Frontal cortex (tissue), 4 donors: Measurements from ENCODE around the gene OR51F1. TPM values are rescaled to one million over a fixed set of nuclear protein-coding genes. Genes with fewer than 3 reads are reported as not detected.
"Not testable (repeated sequence)": the region's sequence is repeated elsewhere in the genome, so short reads cannot be mapped to it uniquely, and the experiment has no call there.

ENCODE experiments used
- DNase-seq, 2 donors: peaks; one replicate each; pipeline ENCODE4 v3.0.0; 2012; ENCODE audit warnings: low spot score in 2 of 2
- FAIRE-seq: peaks from 2 replicates; lab custom pipeline; 2012; peaks lifted over from hg19 to GRCh38; lab: Jason Lieb, UNC
- total RNA-seq: library from RNA; depleted of rRNA; stranded (reverse); fragments of >200 nt; gene quantifications from one replicate; pipeline ENCODE4 v1.2.3, GENCODE V29; 2014
- donor health status: control.
- donor health status: control.
- donor health status: control.

Gene OR51F1, protein sequence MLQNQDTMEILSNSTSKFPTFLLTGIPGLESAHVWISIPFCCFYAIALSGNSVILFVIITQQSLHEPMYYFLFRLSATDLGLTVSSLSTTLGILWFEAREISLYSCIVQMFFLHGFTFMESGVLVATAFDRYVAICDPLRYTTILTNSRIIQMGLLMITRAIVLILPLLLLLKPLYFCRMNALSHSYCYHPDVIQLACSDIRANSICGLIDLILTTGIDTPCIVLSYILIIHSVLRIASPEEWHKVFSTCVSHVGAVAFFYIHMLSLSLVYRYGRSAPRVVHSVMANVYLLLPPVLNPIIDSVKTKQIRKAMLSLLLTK
- total RNA-seq, result not detected

DNA sequence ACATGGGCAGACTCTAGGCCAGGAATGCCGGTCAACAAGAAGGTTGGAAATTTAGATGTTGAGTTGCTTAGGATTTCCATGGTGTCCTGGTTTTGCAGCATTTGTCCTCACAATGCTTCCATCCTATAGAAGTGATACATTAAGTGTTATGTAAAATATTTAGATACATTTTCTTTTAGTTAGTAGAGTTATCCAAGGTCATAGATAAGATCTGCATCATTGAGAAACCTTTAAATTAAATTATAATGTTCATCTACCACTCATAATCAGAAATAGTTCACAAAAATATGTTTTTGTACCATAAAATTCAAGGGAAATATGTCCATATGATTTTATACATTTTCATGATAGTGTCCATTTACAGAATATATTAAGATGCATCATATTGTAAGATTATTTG lies at the start of gene OR51F1:
TSS of gene OR51F1 (minus strand) at position 101 of the 400 bp plus-strand sequence. CDS start at position 101, 0 bp downstream.
- DNase-seq, result no peak

GRCh38 chr11:4809246-4809645 lies 39.5 kb upstream of the OR51F1 start:
- FAIRE-seq, result no peak
- DNase-seq, result peak in 1 of 2 donors; percentile 1

More for the DNA sequence above, at the start of gene OR51F1:
- no peak for FAIRE-seq

DNA sequence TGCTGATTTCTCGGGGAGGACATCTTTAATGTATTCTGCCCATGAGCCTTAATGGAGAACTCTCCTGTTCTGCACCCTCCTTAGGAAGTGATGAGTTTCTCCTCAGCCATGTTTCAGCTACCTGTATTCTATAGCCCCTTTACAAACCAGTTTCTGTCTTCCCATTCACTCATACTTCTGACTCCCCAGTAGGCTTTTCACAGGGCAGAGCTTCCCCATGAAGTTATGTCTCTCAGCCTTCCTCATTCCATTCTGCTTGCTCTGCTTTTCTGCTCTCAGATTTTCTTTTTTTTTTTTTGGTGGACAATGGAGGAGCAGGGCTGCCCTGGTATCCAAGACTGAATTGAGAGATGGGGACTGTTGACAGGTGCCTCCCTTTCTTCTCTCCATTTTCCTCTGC lies 38.7 kb upstream of the OR51F1 start:
- FAIRE-seq (no peak), DNase-seq (no peak)

GRCh38 chr11:4804280-4804679 lies 34.5 kb upstream of the OR51F1 start, which contains the start of gene OR52R1:
OR52R1 (minus strand) TSS chr11:4804380; CDS start chr11:4804380, 0 bp downstream.
- DNase-seq, result no peak
- no peak for FAIRE-seq

- FAIRE-seq, DNase-seq: not testable (repeated sequence)
Observed at GRCh38 chr11:4801316-4801715, 31.6 kb upstream of the OR51F1 start.

DNA sequence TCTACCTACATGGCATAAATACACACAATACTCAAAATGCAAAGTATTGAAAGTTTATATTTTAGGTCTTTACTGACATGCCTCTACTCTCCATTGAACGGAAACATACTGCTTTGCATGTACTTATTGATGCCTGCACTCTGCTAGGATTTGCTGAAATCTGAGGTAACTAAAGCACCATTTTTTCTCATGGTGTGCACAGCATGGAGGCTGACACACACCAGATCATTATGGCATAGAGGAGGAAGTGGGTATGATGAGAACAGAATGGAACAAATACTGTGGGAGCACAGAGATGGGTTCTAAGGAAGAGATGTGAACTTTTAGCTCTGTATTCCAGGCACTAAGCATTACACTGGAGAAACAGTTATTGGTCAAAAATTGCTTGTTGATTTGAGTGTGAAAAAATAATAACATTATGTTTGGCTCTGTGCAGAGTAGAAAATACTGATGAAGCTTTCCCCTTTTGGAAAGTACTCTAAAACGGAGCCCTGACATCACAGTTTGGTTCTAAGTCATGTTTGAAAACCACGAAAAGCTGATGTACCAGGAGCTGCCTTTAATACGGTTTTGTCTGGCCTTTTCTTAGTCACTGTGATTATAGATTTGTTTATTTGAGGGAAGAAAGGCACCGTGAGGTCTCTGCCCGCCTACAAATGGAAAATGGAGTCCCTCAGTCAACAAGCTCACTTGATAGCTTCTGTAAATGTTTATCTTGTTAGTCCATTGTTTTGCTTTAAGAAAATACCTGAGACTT lies 28.9 kb upstream of the OR51F1 start:
- FAIRE-seq (no peak), DNase-seq (no peak)

- FAIRE-seq (no peak), DNase-seq (no peak)
Observed at GRCh38 chr11:4797206-4797605, 27.5 kb upstream of the OR51F1 start.

GRCh38 chr11:4782454-4782853 lies 12.7 kb upstream of the OR51F1 start:
- FAIRE-seq (no peak), DNase-seq (no peak)

- FAIRE-seq, result no peak
- DNase-seq, result no peak
Observed at GRCh38 chr11:4768094-4768493, 1.6 kb downstream of the OR51F1 start.

- DNase-seq (no peak), FAIRE-seq (no peak)
Observed at GRCh38 chr11:4766420-4767043, 3.2 kb downstream of the OR51F1 start.

GRCh38 chr11:4763096-4763495 lies 6.6 kb downstream of the OR51F1 start:
- DNase-seq (no peak), FAIRE-seq (no peak)

DNA sequence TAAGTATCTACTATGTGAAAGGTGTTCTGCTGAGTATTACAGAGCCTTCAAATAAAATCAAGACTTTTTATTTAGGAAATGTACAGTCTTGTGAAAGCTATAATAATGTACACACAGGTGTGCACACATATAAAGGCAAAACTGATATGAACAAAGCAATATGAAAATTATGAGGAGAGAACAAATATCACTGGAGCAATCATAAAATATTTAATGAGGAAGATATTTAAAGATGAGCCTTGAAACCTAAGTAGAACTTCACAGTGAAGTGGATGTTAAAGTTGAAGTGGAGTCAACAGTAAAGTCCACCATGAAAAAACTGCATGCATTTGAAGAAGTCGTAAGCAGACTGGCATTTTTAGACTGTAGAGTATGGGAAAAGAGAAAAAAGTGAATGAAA lies 18.5 kb downstream of the OR51F1 start:
- no peak for FAIRE-seq
- no peak for DNase-seq

- no peak for FAIRE-seq
- no peak for DNase-seq
Observed at GRCh38 chr11:4748438-4748837, 21.3 kb downstream of the OR51F1 start.

DNA sequence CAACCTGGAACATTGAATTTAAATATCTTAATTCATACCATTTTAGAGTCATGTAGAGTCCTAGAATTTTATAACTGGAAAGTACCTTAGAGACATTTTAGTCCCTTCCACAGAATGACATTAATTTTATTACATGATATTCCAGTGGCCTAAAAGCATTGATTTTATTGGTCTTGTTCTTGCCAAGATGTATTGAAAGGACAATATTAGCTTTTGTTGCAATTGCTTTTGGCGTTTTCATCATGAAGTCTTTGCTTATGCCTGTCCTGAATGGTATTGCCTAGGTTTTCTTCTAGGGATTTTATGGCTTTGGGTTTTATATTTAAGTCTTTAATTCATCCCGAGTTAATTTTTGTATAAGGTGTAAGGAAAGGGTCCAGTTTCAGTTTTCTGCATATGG lies 29.0 kb downstream of the OR51F1 start:
- DNase-seq (no peak), FAIRE-seq (no peak)

- DNase-seq (no peak), FAIRE-seq (no peak)
Observed at GRCh38 chr11:4727171-4727570, 42.6 kb downstream of the OR51F1 start.

DNA sequence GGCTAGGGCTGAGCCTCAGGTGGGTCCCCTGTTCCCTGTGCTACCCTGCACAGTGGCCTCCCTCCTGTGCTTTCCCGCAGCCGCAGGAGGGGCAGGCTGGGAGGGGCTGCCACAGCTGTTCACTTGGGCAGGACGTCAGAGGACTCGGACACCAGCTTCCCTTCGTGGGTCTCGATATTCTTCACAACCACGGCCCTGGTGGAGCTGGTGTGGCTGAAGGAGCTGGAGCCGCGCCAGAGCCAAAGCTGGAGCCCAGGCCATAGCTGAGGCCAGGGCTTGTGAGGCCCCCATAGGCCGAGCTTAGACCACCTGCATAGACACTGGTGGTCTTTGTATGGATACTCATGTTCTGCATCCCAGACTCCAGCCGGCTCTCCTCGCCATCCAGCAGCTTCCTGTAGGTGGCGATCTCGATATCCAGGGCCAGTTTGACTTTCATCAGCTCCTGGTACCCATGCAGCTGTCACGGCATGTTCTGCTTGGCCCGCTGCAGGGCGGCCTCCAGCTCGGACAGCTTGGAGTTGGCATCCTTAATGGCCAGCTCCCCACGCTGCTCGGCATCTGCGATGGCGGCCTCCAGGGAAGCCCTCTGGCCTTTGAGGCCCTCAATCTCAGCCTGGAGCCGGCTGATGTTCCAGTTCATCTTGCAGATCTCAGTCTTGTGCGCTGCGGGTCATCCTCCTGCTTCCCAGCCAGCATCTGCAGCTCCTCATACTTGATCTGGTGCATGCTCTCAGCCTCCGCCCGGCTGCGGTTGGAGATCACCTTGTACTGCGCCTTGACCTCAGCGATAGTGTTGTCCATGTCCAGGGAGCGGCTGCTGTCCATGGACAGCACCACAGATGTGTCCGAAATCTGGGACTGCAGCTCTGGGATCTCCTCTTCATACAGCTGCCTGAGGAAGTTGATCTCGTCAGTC lies 46.9 kb downstream of the OR51F1 start:
- FAIRE-seq, DNase-seq: not testable (repeated sequence)
